NCI-H524 (cell line): ENCODE results near the gene DEPDC5.
"Not testable (repeated sequence)": the region's sequence is repeated elsewhere in the genome, so short reads cannot be mapped to it uniquely, and the experiment has no call there.

Experiments used
- DNase-seq, 2 experiments: peaks; one replicate each; lab custom pipeline; 2025; lab: John Stamatoyannopoulos, UW

The DEPDC5 gene

GRCh38 chr22:31749636-31750364 is 4.0 kb upstream of the DEPDC5 start, which contains the start of gene PRR14L:
TSS of gene PRR14L (minus strand) at chr22:31750132. CDS start at chr22:31738860, 11,272 bp downstream.
- DNase-seq: peak; percentile 95 to 96

GRCh38 chr22:31750365-31751284 is 3.2 kb upstream of the DEPDC5 start:
- no peak for DNase-seq

GRCh38 chr22:31752096-31752847 is 1.5 kb upstream of the DEPDC5 start:
- DNase-seq: no peak

- peak in 1 of 2 experiments; percentile 65 for DNase-seq
Measured at GRCh38 chr22:31753005-31753633, 700 bp upstream of the DEPDC5 start.

- no peak for DNase-seq
Measured at GRCh38 chr22:31754813-31755212, 994 bp downstream of the DEPDC5 start.

- no peak for DNase-seq
Measured at GRCh38 chr22:31757265-31757664, 3.4 kb downstream of the DEPDC5 start.

GRCh38 chr22:31758860-31759259 is 5.0 kb downstream of the DEPDC5 start:
- not testable (repeated sequence) for DNase-seq

GRCh38 chr22:31764785-31765184 is 11.0 kb downstream of the DEPDC5 start:
- no peak for DNase-seq

GRCh38 chr22:31768422-31769059 is 14.7 kb downstream of the DEPDC5 start:
- DNase-seq: no peak

- DNase-seq: no peak
Measured at GRCh38 chr22:31773416-31773815, 19.6 kb downstream of the DEPDC5 start.

- DNase-seq: no peak
Measured at GRCh38 chr22:31776231-31776630, 22.4 kb downstream of the DEPDC5 start.

- DNase-seq: no peak
Measured at GRCh38 chr22:31789803-31790202, 36.0 kb downstream of the DEPDC5 start.

- DNase-seq: peak in 1 of 2 experiments; percentile 11
Measured at GRCh38 chr22:31790240-31790639, 36.4 kb downstream of the DEPDC5 start.

GRCh38 chr22:31799358-31799757 is 45.5 kb downstream of the DEPDC5 start:
- DNase-seq: not testable (repeated sequence)

- no peak for DNase-seq
Measured at GRCh38 chr22:31800065-31800464, 46.2 kb downstream of the DEPDC5 start.

- DNase-seq: not testable (repeated sequence)
Measured at GRCh38 chr22:31800861-31801260, 47.0 kb downstream of the DEPDC5 start.

GRCh38 chr22:31802575-31802974 is 48.8 kb downstream of the DEPDC5 start:
- DNase-seq: no peak

GRCh38 chr22:31806751-31807150 is 52.9 kb downstream of the DEPDC5 start:
- DNase-seq: no peak

- DNase-seq: no peak
Measured at GRCh38 chr22:31812977-31813605, 59.3 kb downstream of the DEPDC5 start.

GRCh38 chr22:31813898-31814297 is 60.1 kb downstream of the DEPDC5 start:
- DNase-seq: not testable (repeated sequence)

GRCh38 chr22:31814942-31815341 is 61.1 kb downstream of the DEPDC5 start:
- no peak for DNase-seq
